ENCODE data around the gene MRPL14.

DNA sequence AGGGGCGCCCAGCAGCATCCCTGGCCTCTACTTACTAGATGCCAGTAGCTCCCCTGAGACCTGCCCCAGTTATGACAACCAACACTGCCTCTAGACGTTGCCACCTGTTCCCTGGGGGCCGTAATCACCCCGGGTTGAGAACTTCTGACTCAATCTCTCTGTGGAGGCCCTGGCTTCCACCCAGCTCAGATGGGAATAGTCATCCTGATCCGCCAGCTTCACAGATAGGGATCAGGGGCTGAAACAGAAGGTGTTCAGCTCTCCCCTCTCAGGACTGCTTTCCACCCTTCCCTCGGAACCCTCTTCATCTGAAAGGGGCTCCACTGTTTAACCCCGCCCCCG, 34.7 kb upstream of the MRPL14 start:
- TF ChIP-seq CTCF (IDR thresholded peaks at IDR 0.05) (no peak), POLR2A (IDR thresholded peaks at IDR 0.05) (no peak)

Data from adrenal gland (tissue), 5 donors.